Stomach smooth muscle (tissue), 2 donors: ENCODE measurements around the gene FGF19.

Experiments
- H3K27ac ChIP-seq: one replicate; pipeline ENCODE4 v1.7.0; 2013; ENCODE audit warnings: mild to moderate bottlenecking, low read length, inconsistent platforms
- H3K27me3 ChIP-seq, 2 donors: one replicate each; pipeline ENCODE4 v1.7.0; 2013; ENCODE audit warnings: low read length in 2 of 2; ENCODE audit not compliant: insufficient read depth in 2 of 2, control insufficient read depth in 1 of 2
- H3K36me3 ChIP-seq, 2 donors: one replicate each; pipeline ENCODE4 v1.7.0; 2013; ENCODE audit warnings: low read length in 2 of 2; ENCODE audit not compliant: control insufficient read depth in 2 of 2, insufficient read depth in 2 of 2
- H3K4me1 ChIP-seq: one replicate; pipeline ENCODE4 v1.7.0; 2013; ENCODE audit warnings: low read length; ENCODE audit not compliant: control insufficient read depth, insufficient read depth
- H3K4me3 ChIP-seq, 2 donors: one replicate each; pipeline ENCODE4 v1.7.0; 2013; ENCODE audit warnings: low read length in 2 of 2
- H3K9ac ChIP-seq, 2 donors: one replicate each; pipeline ENCODE4 v1.7.0; 2013; ENCODE audit warnings: low read length in 2 of 2, mild to moderate bottlenecking in 1 of 2
- H3K9me3 ChIP-seq, 2 donors: one replicate each; pipeline ENCODE4 v1.7.0; 2013; ENCODE audit warnings: low read length in 2 of 2; ENCODE audit not compliant: control insufficient read depth in 2 of 2
- donor health status: healthy.
- donor health status: Pancreatic carcinoma.

Gene FGF19

GRCh38 chr11:69683764-69684333 is 20.0 kb downstream of the FGF19 start:
- Histone ChIP-seq H3K27me3 (no peaks in the 10 kb centered on the region), H3K9ac (no peak overlapping the region), H3K36me3 (no peaks in the 10 kb centered on the region), H3K27ac (no peak overlapping the region), H3K9me3 (no peaks in the 10 kb centered on the region), H3K4me3 (no peak overlapping the region), H3K4me1 (peaks cover 3% of the 10 kb centered on the region)

- Histone ChIP-seq H3K4me1 (peaks cover 3% of the 10 kb centered on the region), H3K4me3 (no peak overlapping the region), H3K27ac (no peak overlapping the region), H3K27me3 (no peaks in the 10 kb centered on the region), H3K9me3 (no peaks in the 10 kb centered on the region), H3K9ac (no peak overlapping the region), H3K36me3 (no peaks in the 10 kb centered on the region)
Measured at GRCh38 chr11:69682681-69683326, 21.0 kb downstream of the FGF19 start.

- H3K27me3 ChIP-seq, result no peaks in the 10 kb centered on the region
- H3K27ac ChIP-seq, result no peak overlapping the region
- no peak overlapping the region for H3K4me3 ChIP-seq
- no peak overlapping the region for H3K9ac ChIP-seq
- no peaks in the 10 kb centered on the region for H3K36me3 ChIP-seq
- H3K4me1 ChIP-seq, result peaks cover 3% of the 10 kb centered on the region
- no peaks in the 10 kb centered on the region for H3K9me3 ChIP-seq
Measured at GRCh38 chr11:69682221-69682620, 21.6 kb downstream of the FGF19 start.

DNA sequence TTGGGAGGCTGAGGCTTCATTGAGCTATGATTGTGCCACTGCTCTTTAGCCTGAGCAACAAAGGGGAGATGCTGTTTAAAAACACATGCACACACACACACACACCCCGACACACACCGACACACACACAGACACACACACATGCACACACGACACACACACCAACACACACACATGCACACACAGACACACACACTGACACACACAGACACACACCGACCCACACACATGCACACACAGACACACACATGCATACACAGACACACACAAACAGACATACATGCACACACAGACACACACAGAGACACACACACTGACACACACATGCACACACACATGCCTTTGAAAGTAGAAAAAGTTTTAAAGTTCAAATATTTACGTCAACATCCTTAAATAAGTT is 23.1 kb downstream of the FGF19 start:
- Histone ChIP-seq H3K9ac (no peak overlapping the region), H3K27ac (no peak overlapping the region)

GRCh38 chr11:69677749-69678148 is 26.1 kb downstream of the FGF19 start:
- H3K4me3 ChIP-seq, result no peak overlapping the region
- no peaks in the 10 kb centered on the region for H3K27me3 ChIP-seq

More for the DNA sequence above, 23.1 kb downstream of the FGF19 start:
- peaks cover 2% of the 10 kb centered on the region for H3K4me1 ChIP-seq
- no peaks in the 10 kb centered on the region for H3K9me3 ChIP-seq
- no peaks in the 10 kb centered on the region for H3K36me3 ChIP-seq
- no peak overlapping the region for H3K4me3 ChIP-seq
- no peaks in the 10 kb centered on the region for H3K27me3 ChIP-seq

GRCh38 chr11:69674886-69675714 is 28.7 kb downstream of the FGF19 start, which contains the start of gene LTO1:
Gene LTO1, minus strand, starts transcription at chr11:69675353. Its CDS starts 114 bp downstream, at chr11:69675239.
- Histone ChIP-seq H3K9me3 (no peaks in the 10 kb centered on the region), H3K27me3 (no peaks in the 10 kb centered on the region), H3K27ac (peak within 1 kb of the TSS; percentile 49), H3K4me3 (peak within 1 kb of the TSS; percentile 93 to 97), H3K9ac (peak within 1 kb of the TSS; percentile 93 to 99), H3K36me3 (peaks cover 14 to 16% of the 10 kb centered on the region in 2 donors), H3K4me1 (peaks cover 26% of the 10 kb centered on the region)

More at GRCh38 chr11:69677749-69678148, 26.1 kb downstream of the FGF19 start:
- Histone ChIP-seq H3K36me3 (no peaks in the 10 kb centered on the region), H3K9ac (no peak overlapping the region), H3K9me3 (no peaks in the 10 kb centered on the region), H3K27ac (no peak overlapping the region), H3K4me1 (peaks cover 22% of the 10 kb centered on the region)

DNA sequence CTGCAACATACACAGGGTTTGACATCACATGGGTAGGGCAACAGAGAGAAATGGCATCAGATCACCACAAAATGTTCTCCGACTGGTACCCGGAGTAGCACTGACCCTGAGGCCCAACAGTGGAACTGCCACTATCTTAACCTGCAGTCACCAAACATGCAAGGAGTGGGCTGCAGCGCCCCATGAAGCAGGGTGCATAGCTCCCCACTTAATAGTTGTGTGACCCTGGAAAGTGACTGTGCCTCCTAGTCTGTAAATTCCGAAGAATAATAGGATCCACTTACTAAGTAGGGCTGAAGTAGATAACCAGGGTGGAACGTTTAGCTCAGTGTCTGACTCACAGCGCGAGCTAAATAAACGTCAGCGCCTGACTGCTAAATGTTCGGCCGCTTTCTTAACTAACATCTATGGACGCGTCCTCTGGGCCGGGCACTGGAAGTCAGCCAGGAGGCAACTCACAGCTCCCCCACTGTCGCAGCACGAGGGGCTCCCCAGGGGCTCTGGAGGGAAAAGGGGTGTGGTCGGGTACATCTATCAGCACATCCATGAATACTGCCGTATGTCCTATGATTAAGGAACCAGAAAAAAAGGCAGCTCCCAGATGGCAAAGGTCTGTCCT is 29.4 kb downstream of the FGF19 start:
- Histone ChIP-seq H3K36me3 (peaks cover 16% of the 10 kb centered on the region in 2 donors), H3K4me3 (peak overlapping the region; percentile 93 to 97), H3K27ac (peak overlapping the region; percentile 49), H3K9me3 (no peaks in the 10 kb centered on the region), H3K4me1 (peaks cover 28% of the 10 kb centered on the region), H3K9ac (peak overlapping the region; percentile 93 to 99), H3K27me3 (no peaks in the 10 kb centered on the region)

GRCh38 chr11:69671734-69672465 is 31.9 kb downstream of the FGF19 start:
- no peaks in the 10 kb centered on the region for H3K9me3 ChIP-seq
- H3K4me3 ChIP-seq, result no peak overlapping the region
- no peaks in the 10 kb centered on the region for H3K27me3 ChIP-seq
- peaks cover 16 to 27% of the 10 kb centered on the region in 2 donors for H3K36me3 ChIP-seq
- H3K4me1 ChIP-seq, result peaks cover 28% of the 10 kb centered on the region
- no peak overlapping the region for H3K27ac ChIP-seq
- no peak overlapping the region for H3K9ac ChIP-seq

DNA sequence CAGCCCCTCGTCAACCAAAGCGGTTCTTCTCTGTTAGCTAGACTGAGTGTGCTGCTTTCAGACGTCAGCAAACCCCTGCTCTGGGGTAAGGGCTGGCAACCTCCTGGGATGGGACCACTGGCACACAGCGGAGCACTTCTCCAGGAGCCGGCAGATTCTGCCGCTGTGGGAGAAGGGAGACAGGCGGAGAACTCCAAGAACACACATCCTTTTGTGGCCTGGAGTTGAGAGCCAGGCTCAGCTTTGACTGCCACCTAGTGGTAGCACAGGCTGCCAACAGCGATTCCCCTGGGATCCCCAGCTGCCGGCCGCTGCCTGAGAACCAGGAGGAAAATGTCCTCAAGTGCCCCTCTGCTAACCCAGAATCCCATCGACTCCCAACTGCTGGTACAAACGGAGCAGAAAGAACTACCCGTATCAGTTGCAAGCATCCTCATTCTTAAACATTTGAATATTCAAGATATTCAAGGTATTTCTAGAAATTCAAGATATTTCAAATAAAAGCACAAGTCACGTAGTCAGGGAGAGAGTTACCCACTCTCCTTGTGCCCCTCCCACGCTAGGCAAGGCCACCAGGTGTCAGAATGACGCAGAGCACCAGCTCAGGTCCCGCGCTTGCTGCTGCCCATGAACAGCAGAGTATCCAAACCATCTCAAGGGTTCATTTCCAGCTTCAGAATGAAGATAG is 33.5 kb downstream of the FGF19 start:
- no peaks in the 10 kb centered on the region for H3K9me3 ChIP-seq
- H3K36me3 ChIP-seq, result peaks cover 16 to 33% of the 10 kb centered on the region in 2 donors
- H3K4me3 ChIP-seq, result no peak overlapping the region
- no peaks in the 10 kb centered on the region for H3K27me3 ChIP-seq
- no peak overlapping the region for H3K9ac ChIP-seq
- peaks cover 25% of the 10 kb centered on the region for H3K4me1 ChIP-seq
- H3K27ac ChIP-seq, result peak overlapping the region; percentile 24
